ENCODE data around the gene ZSWIM7.

Gene ZSWIM7, protein sequence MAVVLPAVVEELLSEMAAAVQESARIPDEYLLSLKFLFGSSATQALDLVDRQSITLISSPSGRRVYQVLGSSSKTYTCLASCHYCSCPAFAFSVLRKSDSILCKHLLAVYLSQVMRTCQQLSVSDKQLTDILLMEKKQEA

DNA sequence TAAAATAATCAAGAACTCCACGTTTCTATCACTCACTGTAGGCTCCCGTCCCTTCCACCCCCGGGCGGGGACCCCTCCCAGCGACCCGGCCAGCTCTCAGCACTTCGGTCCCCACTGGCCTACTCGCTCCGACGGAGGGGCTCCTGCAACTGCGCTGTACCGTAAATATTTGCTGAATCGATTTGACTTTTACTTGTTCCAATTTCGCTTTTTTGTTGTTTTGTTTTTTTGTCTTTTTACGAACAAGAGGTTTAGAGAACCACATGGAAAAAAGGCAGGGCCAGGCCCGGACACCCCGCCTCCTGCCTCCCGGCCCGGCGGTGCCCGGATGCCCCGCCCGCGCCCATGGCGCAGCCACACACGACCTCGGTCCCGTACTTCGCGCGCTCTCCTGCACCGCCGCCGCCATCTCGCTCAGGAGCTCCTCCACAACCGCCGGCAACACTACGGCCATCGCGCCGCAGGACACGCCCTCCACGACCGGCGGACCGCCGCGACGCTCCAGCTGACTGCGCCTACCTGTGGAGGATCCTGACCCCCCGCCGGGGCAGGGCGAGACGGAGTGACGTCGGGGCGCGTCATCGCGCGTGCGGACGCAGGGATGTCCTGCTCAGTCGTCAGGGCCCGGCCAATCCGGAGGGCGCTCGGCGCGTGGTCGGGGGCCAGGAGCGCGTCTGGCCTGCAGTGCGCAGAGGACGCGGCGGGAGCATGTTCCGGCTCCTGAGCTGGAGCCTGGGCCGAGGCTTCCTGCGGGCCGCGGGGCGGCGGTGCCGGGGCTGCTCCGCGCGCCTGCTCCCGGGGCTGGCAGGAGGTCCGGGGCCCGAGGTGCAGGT, at the start of gene ZSWIM7, which contains the start of gene TTC19:
ZSWIM7 (minus strand) TSS at position 564 of the 833 bp plus-strand sequence; CDS start at position 454, 110 bp downstream.
TTC19 (plus strand) TSS at position 684 of the 833 bp plus-strand sequence; CDS start at position 709, 25 bp downstream.
- DNase-seq: peak; percentile 85

DNA sequence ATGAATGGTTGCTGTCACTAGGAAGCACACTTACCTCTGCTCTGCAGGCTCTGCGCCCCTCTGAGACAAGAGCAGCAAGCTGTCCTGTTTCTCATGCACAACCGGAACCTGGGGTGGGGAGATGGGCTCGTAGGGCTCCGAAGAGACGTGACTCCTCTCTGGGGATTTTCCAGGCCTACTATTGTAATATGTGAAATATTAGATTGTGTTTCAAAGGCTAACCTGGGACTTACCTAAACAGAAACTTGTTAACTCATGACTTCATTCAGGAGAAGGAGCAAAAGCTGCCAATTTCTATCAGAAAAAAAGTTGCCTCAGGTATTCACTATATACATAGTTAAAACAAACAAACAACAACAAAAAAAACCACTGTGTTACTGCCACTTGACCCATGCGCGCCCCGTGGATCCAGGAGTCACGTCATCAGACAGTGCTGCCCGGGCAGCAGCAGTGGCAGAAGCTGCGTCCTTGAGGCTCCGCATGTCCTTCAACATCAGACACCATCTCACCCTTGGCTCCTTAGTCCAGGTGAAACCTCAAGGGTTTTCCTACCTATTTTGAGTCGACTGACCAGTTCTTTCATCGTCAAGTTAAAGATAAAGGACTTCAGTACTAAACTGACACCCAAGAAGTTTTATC, 49.4 kb upstream of the ZSWIM7 start:
- no peak for DNase-seq

GRCh38 chr17:16046966-16047365, 47.5 kb upstream of the ZSWIM7 start:
- no peak for DNase-seq

DNA sequence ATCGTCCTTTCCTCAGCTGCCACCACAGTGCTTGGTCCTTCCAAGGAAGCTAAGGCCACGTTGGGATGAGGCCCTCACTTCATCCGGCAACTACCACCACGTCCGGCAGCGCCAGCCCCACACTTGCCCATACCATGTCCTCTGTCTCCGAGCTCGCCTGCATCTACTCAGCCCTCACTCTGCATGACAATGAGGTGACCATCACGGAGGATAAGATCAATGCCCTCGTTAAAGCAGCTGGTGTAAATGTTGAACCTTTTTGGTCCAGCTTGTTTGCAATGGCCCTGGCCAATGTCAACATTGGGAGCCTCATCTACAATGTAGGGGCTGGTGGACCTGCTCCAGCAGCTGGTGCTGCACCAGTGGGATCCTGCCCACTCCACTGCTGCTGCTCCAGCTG, 45.0 kb upstream of the ZSWIM7 start:
- DNase-seq: no peak

DNA sequence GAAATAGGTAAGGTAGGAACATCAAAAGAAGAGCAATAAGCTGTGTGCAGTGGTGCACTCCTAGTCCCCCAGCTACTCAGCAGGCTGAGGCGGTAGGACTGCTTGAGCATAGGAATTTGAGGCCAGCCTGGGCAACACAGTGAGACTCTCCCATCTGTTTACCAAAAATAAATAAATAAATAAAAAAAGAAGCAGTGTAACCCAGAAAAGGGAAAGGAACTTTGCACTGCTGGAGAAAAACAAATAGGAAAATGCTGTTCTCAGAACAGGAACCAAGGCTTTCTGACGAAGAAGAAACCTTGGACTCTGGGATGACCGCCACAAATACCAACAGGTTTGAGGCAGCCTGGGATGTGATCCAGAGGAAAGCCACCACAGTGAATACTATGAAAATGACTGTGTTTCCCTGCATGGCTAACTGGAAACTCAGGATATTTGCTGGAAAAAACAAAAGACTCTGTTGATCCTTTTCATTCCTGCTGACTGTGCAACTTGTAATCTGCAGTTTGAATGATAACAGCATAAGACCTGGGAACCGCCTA, 41.3 kb upstream of the ZSWIM7 start:
- DNase-seq: no peak

DNA sequence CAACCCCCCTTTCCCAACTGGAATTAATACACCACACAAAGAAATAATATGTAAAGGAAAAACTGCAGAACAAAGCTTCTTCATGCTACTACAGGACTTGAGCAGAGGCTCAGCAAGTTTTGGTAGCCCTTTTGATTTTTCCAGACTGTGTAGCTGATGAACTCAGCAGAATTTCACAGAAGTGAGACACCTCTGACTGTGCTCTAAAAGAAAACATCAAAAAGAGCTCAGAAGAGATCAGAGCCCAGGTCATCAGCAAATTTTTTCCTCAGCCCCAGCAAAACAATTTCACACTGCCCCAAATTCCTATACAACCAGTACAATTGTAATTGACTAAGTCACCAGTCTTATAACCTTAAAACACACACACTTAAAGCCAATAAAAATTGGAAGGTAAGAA, 38.1 kb upstream of the ZSWIM7 start:
- DNase-seq: no peak

- no peak for DNase-seq
Observed at GRCh38 chr17:16036261-16036660, 36.8 kb upstream of the ZSWIM7 start.

DNA sequence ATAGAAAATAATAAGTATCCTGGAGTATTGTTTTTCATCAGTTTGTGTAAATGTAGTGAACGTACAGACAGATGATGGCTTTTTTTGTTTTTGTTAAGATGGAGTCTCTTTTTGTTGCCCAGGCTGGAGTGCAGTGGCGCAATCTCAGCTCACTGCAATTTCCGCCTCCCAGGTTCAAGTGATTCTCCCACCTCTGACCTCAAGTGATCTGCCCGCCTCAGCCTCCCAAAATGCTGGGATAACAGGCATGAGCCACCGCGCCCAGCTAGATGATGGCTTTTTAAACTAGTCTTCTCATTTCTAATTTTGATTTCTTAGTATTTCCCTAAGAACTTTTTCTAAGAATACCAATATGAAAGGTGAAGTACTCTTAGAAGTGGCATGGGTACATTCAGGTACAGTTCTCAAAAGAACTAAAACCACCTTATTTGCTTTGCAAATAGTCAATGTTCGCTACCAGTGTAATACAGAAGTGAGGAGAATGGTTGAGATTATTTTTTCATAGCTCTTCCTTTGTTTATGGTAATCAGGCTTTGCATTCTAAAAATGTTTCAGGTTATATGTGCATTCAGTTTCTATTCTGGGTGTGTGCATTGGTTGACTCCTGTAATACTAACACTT, 34.3 kb upstream of the ZSWIM7 start:
- DNase-seq: no peak

DNA sequence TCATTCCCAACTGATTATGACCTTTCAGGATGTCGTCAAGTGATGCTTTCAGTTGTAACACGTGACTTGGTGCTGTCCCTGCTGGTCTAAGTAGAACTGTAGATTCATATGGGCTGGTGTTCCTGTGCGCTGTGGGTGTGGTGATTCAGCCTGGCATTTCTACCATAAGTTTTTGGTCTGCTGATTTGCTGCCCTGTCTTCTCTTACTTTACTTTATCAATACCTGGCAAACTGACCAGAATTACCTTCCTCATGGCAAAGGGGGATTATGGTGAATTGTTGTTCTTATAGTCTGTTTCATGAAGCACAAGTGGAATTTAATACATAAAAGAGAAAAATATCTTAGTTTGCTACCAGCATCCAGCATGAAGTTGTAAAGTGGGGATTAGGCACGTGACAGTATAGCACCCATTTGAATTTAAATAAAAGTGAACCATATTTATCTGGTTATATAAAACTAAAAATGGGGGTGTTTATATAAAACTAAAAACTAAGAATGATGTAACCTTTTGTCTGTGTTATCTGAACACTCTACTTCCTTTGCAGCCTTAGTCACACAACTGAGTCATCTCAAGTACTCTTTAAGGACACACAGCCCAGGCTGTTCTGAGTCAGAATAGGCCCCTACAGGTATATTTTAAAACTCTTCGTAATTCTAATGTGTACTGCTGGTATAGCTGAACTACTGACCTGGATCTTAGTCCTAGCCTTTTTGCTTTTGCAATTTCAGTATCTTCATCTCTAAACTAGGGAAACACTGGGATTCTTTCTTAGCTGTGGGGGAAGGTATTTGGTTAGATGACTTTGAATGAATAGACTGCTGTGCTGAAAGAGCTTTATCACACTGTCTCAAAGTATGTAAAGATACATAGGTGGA, 28.4 kb upstream of the ZSWIM7 start:
- DNase-seq: no peak

DNA sequence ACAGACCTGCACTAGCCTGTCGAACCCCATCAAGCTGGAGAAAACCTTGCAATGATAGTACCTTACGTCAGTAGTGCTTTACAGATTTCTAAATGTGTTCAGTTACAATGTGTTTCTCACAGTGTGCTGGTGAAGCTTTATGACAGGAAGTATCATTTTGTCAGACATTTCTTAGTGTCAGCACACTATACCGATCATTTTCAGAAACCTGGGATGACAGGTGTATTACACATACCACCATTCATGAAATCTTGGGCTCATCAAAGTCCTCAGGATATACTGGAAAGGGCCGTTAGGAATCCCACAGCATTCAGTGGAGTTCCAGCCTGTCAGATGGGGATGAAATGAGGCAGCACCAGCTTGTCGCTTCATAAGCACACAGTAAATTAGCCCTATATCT, 27.4 kb upstream of the ZSWIM7 start:
- DNase-seq: no peak

GRCh38 chr17:16025202-16025601, 25.7 kb upstream of the ZSWIM7 start:
- DNase-seq: no peak

GRCh38 chr17:16023881-16024280, 24.4 kb upstream of the ZSWIM7 start:
- DNase-seq: no peak

GRCh38 chr17:16019347-16019746, 19.8 kb upstream of the ZSWIM7 start:
- DNase-seq: no peak

GRCh38 chr17:16013943-16014407, 14.5 kb upstream of the ZSWIM7 start:
- DNase-seq: no peak

- no peak for DNase-seq
Observed at GRCh38 chr17:16007439-16007838, 7.9 kb upstream of the ZSWIM7 start.

DNA sequence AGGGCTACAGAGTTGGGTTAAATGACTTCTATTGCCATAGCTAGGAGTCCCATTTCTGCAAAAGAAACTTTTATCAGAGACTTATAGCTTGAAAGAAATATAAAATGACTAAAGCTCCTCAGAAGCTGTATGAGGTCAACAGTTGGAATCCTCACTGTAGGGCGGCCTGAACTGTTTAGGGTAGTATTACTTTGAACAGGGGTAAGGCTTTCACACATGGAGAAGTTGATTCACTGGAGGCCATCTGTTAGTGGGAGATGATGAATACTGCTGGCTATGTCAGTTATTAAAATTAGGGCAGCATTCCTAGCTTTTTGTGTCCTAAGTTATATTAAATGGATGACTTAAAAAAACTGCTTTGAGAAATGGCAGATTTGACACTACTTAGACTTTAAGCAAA, 6.1 kb upstream of the ZSWIM7 start:
- DNase-seq: no peak

- no peak for DNase-seq
Observed at GRCh38 chr17:16003841-16004240, 4.3 kb upstream of the ZSWIM7 start.

DNA sequence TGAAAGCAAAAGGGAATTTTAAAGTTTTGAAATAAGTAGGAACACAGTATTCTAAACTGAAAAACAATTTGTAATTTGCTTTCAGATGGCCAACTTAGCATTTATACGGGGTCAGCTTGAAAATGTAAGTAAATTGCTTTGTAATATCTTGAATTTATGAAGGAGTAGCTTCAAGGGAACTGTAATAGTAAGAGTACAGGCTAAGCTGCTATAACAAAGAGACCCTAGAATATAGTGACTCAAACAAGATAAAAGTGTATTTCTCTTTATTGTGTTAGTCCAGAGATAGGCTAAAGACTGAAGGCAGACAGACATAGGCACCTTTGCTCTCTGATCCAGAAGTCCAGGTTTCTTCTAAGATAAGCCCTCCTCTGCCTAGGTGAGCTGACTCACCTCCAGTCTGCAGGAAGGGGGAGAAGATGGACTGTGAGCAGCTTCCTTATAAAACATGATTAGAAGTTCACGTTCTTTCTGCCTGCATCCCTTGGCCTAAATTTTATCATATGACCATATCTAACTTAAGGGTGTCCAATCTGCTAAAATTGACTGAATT, 3.3 kb upstream of the ZSWIM7 start:
- DNase-seq: no peak

- DNase-seq: no peak
Observed at GRCh38 chr17:16001226-16001897, 1.9 kb upstream of the ZSWIM7 start.

GRCh38 chr17:15999974-16000827, 697 bp upstream of the ZSWIM7 start:
- no peak for DNase-seq

Data from DMS153 (cell line).